GM12878 (cell line): ENCODE data around the gene SLC6A16. TPM values are rescaled to one million over a fixed set of nuclear protein-coding genes. Genes with fewer than 3 reads are reported as not detected.

ENCODE experiments used
- ATAC-seq: fragments of 200-7000 bp; cut with Tn5 transposase; 3 replicates; pipeline ENCODE4 v1.9.1; 2020; ENCODE audit warnings: mild to moderate bottlenecking, moderate library complexity
- BruUV-seq: library from RNA; stranded (reverse); fragments of 400-500 nt; replicated peaks from 2 replicates; lab custom pipeline; 2021; lab: Mats Ljungman, UMichigan
- CTCF ChIA-PET: fragments of 300-600 bp; sonication (Branson Sonifier 250); formaldehyde crosslinking; extraction: SDS; loops from one replicate; lab custom pipeline; 2021; ENCODE audit warnings: inconsistent platforms; lab: Yijun Ruan, JAX
- POLR2A ChIA-PET: fragments of 350-600 bp; formaldehyde crosslinking; extraction: SDS; loops from one replicate; lab custom pipeline; 2021; ENCODE audit warnings: inconsistent platforms; lab: Charles Lee
- RAD21 ChIA-PET: fragments of 300-600 bp; sonication (Branson Sonifier 250); formaldehyde crosslinking; loops from one replicate; lab custom pipeline; 2023; ENCODE audit warnings: antibody characterized with exemption; ENCODE audit not compliant: unreplicated experiment; lab: Charles Lee
- SMC1A ChIA-PET: fragments of 300-600 bp; sonication (Branson Sonifier 250); formaldehyde crosslinking; loops from one replicate; lab custom pipeline; 2023; ENCODE audit not compliant: unreplicated experiment, uncharacterized antibody; lab: Charles Lee
- DNase-seq: peaks from one replicate; pipeline ENCODE4 v3.0.0-alpha.2; 2011; ENCODE audit warnings: low read depth, low spot score
- FAIRE-seq: peaks from 3 replicates; lab custom pipeline; 2011; peaks lifted over from hg19 to GRCh38; lab: Jason Lieb, UNC
- H2AFZ ChIP-seq: 2 replicates; pipeline ENCODE4 v1.6.0; 2011; ENCODE audit warnings: low read depth, low read length, control low read depth; ENCODE audit not compliant: control insufficient read depth
- H3K27ac ChIP-seq: 2 replicates; pipeline ENCODE4 v1.5.1; 2011; ENCODE audit warnings: control low read depth; ENCODE audit not compliant: control insufficient read depth, insufficient read depth
- H3K27me3 ChIP-seq, 2 experiments: replicated peaks in 1 of 2; 2 replicates each; pipeline versions ENCODE4 v1.6.0 to v1.6.1; 2011; ENCODE audit warnings: low read length in 1 of 2; ENCODE audit not compliant: control insufficient read depth in 2 of 2, insufficient read depth in 2 of 2
- H3K36me3 ChIP-seq, 2 experiments: 2 replicates each; pipeline ENCODE4 v1.5.1; 2011; ENCODE audit warnings: low read length in 1 of 2; ENCODE audit not compliant: control insufficient read depth in 2 of 2, insufficient read depth in 2 of 2
- H3K4me1 ChIP-seq: 2 replicates; pipeline ENCODE4 v1.6.1; 2011; ENCODE audit warnings: mild to moderate bottlenecking, low read length, moderate library complexity, mixed read lengths; ENCODE audit not compliant: control insufficient read depth, insufficient read depth
- H3K4me2 ChIP-seq: 2 replicates; pipeline ENCODE4 v1.6.0; 2011; ENCODE audit warnings: control low read depth; ENCODE audit not compliant: control insufficient read depth, insufficient read depth
- H3K4me3 ChIP-seq: fragments of 200-600 bp; sonication (generic); 2 replicates; pipeline ENCODE4 v1.5.1; 2016
- H3K79me2 ChIP-seq: 2 replicates; pipeline ENCODE4 v1.6.0; 2011; ENCODE audit warnings: low read length; ENCODE audit not compliant: control insufficient read depth, insufficient read depth
- H3K9ac ChIP-seq: 2 replicates; pipeline ENCODE4 v1.8.0; 2011; ENCODE audit warnings: low read length, control low read depth, mixed read lengths; ENCODE audit not compliant: control insufficient read depth, insufficient read depth
- H3K9me3 ChIP-seq: replicated peaks from 3 replicates; pipeline ENCODE4 v1.5.1; 2011; ENCODE audit warnings: mild to moderate bottlenecking, low read length; ENCODE audit not compliant: control insufficient read depth, insufficient read depth
- H4K20me1 ChIP-seq: 2 replicates; pipeline ENCODE4 v1.6.0; 2011; ENCODE audit not compliant: control insufficient read depth, insufficient read depth
- BMI1 ChIP-seq: fragments of 450-650 bp; IDR thresholded peaks from 2 replicates; pipeline ENCODE4 v1.6.1; 2016; ENCODE audit warnings: mild to moderate bottlenecking, moderate library complexity, borderline replicate concordance
- CBX5 ChIP-seq: sonication (generic); IDR thresholded peaks from 2 replicates; pipeline ENCODE4 v1.6.1; 2016; ENCODE audit warnings: low read depth, moderate library complexity, mild to moderate bottlenecking, inconsistent platforms
- CHD2 ChIP-seq: IDR thresholded peaks from 2 replicates; pipeline ENCODE4 v1.6.1; 2011; ENCODE audit warnings: low read depth, low read length, improper control_type of control experiment, borderline replicate concordance
- ETV6 ChIP-seq, 2 experiments: fragments of 450-650 bp in 1 of 2; IDR thresholded peaks in 1 of 2; conservative IDR thresholded peaks in 1 of 2; 2 replicates each; pipeline ENCODE4 v1.6.1; 2014; ENCODE audit warnings: antibody characterized with exemption in 1 of 2, borderline replicate concordance in 1 of 2, low read depth in 1 of 2, mild to moderate bottlenecking in 1 of 2, moderate library complexity in 1 of 2
- NR2F1 ChIP-seq: fragments of 450-650 bp; conservative IDR thresholded peaks from 2 replicates; pipeline ENCODE4 v1.6.1; 2017; ENCODE audit warnings: mild to moderate bottlenecking
- POLR2A ChIP-seq: IDR thresholded peaks from 2 replicates; pipeline ENCODE4 v1.6.1; 2011; ENCODE audit warnings: low read depth, mild to moderate bottlenecking, low read length
- POU2F2 ChIP-seq: IDR thresholded peaks from 3 replicates; pipeline ENCODE4 v1.6.1; 2011; ENCODE audit warnings: low read depth, mild to moderate bottlenecking, low read length, borderline replicate concordance
- SP1 ChIP-seq: IDR thresholded peaks from one replicate; pipeline ENCODE4 v1.6.1; 2011; ENCODE audit warnings: low read depth, low read length
- WRNIP1 ChIP-seq: IDR thresholded peaks from 2 replicates; pipeline ENCODE4 v1.6.1; 2011; ENCODE audit warnings: low read depth, low read length, improper control_type of control experiment, borderline replicate concordance
- WGBS: methylation state at CpG from one replicate; pipeline ENCODE4 v1.1.6; 2016; ENCODE audit warnings: low lambda C conversion rate; ENCODE audit not compliant: insufficient replicate concordance, insufficient coverage; ENCODE audit errors: missing lambda C conversion rate; 5-methylcytosine and 5-hydroxymethylcytosine counted together
- in situ Hi-C: fragments of 300-500 bp; cut with MboI; formaldehyde crosslinking; loops from 9 replicates; pipeline ENCODE4 v1.14.3; 2018; ENCODE audit warnings: mixed read lengths
- intact Hi-C: fragments of 100-400 bp; cut with micrococcal nuclease; formaldehyde crosslinking; loops from one replicate; pipeline ENCODE4 v1.14.2; 2022; ENCODE audit not compliant: unreplicated experiment
- polyA plus RNA-seq, 11 experiments: library from polyadenylated mRNA; depleted of rRNA in 4 of 11; unstranded in 6 of 11; stranded (reverse) in 5 of 11; fragments of >200 nt; fragmentation: Nextera tagmentation in 4 of 11; fragmentation: Illumina TruSeq in 1 of 11; extraction: Ambion mirVana in 4 of 11; extraction: Trizol in 1 of 11; gene quantifications; 1 replicate in 1 of 11; 2 replicates in 10 of 11; pipeline versions ENCODE4 v1.2.1 to v1.2.3, GENCODE V29; 2011 to 2016; ENCODE audit warnings: inconsistent platforms in 2 of 11, missing spikeins in 2 of 11, low read depth in 1 of 11
- total RNA-seq, 4 experiments: library from RNA; depleted of rRNA in 3 of 4; stranded (reverse); fragments of >200 nt in 3 of 4; fragmentation: Illumina TruSeq in 1 of 4; extraction: Trizol in 1 of 4; gene quantifications; 2 replicates each; pipeline versions ENCODE4 v1.2.1 to v1.2.3, GENCODE V29; 2013 to 2021
- TF ChIP-seq, protein P1 (sequence below): IDR thresholded peaks from 2 replicates; pipeline ENCODE4 v1.6.1; 2011; ENCODE audit warnings: low read depth, low read length, improper control_type of control experiment, borderline replicate concordance
- TF ChIP-seq, protein P2 (sequence below): IDR thresholded peaks from 2 replicates; pipeline ENCODE4 v1.6.1; 2012; ENCODE audit warnings: low read depth, low read length, improper control_type of control experiment
- TF ChIP-seq, protein P3 (sequence below): fragments of 450-650 bp; formaldehyde crosslinking; IDR thresholded peaks from 2 replicates; pipeline ENCODE4 v1.4.0; 2020; ENCODE audit warnings: mild to moderate bottlenecking, moderate library complexity
- TF ChIP-seq, protein P4 (sequence below): fragments of 450-650 bp; IDR thresholded peaks from 2 replicates; pipeline ENCODE4 v1.6.1; 2017; ENCODE audit warnings: mild to moderate bottlenecking, low read depth, inconsistent platforms; ENCODE audit not compliant: poor library complexity, severe bottlenecking
- TF ChIP-seq, protein P5 (sequence below): fragments of 450-650 bp; IDR thresholded peaks from 2 replicates; pipeline ENCODE4 v1.6.1; 2014; ENCODE audit warnings: mild to moderate bottlenecking

Gene SLC6A16
- total and polyA plus RNA-seq, 10 of the 15 experiments (the other 5 are each of a cell fraction or from before 2014, with no cell fraction given), result 0.23 to 3.2 (median 0.54) TPM

DNA sequence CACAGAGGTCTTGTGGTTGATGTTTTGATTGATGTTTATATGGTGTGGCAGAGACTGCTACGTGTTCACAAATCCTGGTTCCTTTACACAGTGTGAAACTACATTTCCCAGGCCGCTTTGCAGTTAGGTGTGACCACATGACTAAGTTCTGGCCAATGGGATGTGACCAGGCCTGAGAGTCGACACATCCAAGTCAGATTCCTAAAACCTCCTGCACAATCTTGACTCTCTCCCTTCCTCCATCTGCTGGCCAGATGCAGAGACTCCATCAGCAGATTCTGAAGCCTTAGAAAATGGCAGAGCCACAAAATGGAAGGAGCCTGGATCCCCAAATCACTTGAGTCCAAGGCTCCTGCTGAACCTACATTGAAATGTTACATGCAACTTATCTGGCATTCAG is 22.8 kb upstream of the SLC6A16 start (continued):
- TF ChIP-seq, protein P1, sequence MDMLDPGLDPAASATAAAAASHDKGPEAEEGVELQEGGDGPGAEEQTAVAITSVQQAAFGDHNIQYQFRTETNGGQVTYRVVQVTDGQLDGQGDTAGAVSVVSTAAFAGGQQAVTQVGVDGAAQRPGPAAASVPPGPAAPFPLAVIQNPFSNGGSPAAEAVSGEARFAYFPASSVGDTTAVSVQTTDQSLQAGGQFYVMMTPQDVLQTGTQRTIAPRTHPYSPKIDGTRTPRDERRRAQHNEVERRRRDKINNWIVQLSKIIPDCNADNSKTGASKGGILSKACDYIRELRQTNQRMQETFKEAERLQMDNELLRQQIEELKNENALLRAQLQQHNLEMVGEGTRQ, result peak; percentile 35; the same call in 1 of the 2 replicates
- no peak for TF ChIP-seq NR2F1
- no peak for TF ChIP-seq CHD2
- no peak for TF ChIP-seq WRNIP1

DNA sequence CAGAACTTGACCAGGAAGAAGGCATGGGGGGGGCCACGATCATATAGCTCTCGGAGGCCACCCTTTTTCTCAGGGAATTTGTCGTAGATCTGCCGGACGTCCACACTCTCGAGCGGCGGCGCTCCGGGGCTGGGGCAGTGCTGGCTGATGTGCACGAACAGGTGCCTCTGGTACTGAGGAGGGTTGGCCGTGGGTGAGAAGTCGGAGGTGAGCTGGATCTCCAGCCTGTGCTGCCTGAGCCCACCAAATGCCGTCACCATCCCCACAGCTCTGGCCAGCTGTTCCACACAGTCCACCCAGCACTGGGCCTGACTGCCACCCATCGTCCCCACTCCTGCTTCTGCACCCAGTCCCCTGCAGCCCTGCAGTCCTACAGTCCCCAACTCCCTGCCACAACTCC is 22.2 kb upstream of the SLC6A16 start:
- H3K27me3 ChIP-seq, result no peaks in the 10 kb centered on the region
- RAD21 ChIA-PET, result no interaction called here
- H3K4me1 ChIP-seq, result peaks cover 3% of the 10 kb centered on the region; the same call in 1 of the 2 replicates
- in situ Hi-C loops (no loop called here), intact Hi-C loops (no loop called here)
- POLR2A ChIA-PET, result no interaction called here
- no TSS peak for BruUV-seq
- no peaks in the 10 kb centered on the region; the same call in 2 of the 3 replicates for H3K9me3 ChIP-seq
- ATAC-seq (no peak), DNase-seq (no peak), FAIRE-seq (no peak)
- SMC1A ChIA-PET, result interaction anchor here (1.0 kb wide), 1 partner anchor 16 kb away, joined by 3 read pairs; no protein-coding TSS in a partner anchor
- 83% methylated on average over 15 of the region's 15 CpGs for WGBS
- no peaks in the 10 kb centered on the region for H4K20me1 ChIP-seq
- H3K36me3 ChIP-seq, result no peaks in the 10 kb centered on the region
- CTCF ChIA-PET, result interaction anchor here (1.2 to 1.4 kb wide), 2 partner anchors 11 to 44 kb away, joined by 4 to 5 read pairs; no protein-coding TSS in a partner anchor
- no peak overlapping the region for H2AFZ ChIP-seq
- H3K27ac ChIP-seq, result no peak overlapping the region
- no peak overlapping the region for H3K4me2 ChIP-seq
- H3K9ac ChIP-seq, result no peak overlapping the region
- no peak overlapping the region for H3K4me3 ChIP-seq
- H3K79me2 ChIP-seq, result no peaks in the 10 kb centered on the region
- TF ChIP-seq BMI1, result no peak
- TF ChIP-seq, protein P2, sequence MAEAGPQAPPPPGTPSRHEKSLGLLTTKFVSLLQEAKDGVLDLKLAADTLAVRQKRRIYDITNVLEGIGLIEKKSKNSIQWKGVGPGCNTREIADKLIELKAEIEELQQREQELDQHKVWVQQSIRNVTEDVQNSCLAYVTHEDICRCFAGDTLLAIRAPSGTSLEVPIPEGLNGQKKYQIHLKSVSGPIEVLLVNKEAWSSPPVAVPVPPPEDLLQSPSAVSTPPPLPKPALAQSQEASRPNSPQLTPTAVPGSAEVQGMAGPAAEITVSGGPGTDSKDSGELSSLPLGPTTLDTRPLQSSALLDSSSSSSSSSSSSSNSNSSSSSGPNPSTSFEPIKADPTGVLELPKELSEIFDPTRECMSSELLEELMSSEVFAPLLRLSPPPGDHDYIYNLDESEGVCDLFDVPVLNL, result no peak
- TF ChIP-seq, protein P3, sequence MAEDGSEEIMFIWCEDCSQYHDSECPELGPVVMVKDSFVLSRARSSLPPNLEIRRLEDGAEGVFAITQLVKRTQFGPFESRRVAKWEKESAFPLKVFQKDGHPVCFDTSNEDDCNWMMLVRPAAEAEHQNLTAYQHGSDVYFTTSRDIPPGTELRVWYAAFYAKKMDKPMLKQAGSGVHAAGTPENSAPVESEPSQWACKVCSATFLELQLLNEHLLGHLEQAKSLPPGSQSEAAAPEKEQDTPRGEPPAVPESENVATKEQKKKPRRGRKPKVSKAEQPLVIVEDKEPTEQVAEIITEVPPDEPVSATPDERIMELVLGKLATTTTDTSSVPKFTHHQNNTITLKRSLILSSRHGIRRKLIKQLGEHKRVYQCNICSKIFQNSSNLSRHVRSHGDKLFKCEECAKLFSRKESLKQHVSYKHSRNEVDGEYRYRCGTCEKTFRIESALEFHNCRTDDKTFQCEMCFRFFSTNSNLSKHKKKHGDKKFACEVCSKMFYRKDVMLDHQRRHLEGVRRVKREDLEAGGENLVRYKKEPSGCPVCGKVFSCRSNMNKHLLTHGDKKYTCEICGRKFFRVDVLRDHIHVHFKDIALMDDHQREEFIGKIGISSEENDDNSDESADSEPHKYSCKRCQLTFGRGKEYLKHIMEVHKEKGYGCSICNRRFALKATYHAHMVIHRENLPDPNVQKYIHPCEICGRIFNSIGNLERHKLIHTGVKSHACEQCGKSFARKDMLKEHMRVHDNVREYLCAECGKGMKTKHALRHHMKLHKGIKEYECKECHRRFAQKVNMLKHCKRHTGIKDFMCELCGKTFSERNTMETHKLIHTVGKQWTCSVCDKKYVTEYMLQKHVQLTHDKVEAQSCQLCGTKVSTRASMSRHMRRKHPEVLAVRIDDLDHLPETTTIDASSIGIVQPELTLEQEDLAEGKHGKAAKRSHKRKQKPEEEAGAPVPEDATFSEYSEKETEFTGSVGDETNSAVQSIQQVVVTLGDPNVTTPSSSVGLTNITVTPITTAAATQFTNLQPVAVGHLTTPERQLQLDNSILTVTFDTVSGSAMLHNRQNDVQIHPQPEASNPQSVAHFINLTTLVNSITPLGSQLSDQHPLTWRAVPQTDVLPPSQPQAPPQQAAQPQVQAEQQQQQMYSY (CRISPR knock-in tag), result no peak
- TF ChIP-seq POLR2A, result no peak
- TF ChIP-seq ETV6 (conservative IDR thresholded peaks at IDR 0.05 in 1 of 2, IDR thresholded peaks at IDR 0.05 in 1 of 2; ENCODE audit: borderline replicate concordance in 1 of 2, low read depth in 1 of 2), result no peak
- TF ChIP-seq CBX5, result no peak
- TF ChIP-seq, protein P4, sequence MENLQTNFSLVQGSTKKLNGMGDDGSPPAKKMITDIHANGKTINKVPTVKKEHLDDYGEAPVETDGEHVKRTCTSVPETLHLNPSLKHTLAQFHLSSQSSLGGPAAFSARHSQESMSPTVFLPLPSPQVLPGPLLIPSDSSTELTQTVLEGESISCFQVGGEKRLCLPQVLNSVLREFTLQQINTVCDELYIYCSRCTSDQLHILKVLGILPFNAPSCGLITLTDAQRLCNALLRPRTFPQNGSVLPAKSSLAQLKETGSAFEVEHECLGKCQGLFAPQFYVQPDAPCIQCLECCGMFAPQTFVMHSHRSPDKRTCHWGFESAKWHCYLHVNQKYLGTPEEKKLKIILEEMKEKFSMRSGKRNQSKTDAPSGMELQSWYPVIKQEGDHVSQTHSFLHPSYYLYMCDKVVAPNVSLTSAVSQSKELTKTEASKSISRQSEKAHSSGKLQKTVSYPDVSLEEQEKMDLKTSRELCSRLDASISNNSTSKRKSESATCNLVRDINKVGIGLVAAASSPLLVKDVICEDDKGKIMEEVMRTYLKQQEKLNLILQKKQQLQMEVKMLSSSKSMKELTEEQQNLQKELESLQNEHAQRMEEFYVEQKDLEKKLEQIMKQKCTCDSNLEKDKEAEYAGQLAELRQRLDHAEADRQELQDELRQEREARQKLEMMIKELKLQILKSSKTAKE, result no peak
- TF ChIP-seq SP1, result no peak
- TF ChIP-seq POU2F2, result no peak
- TF ChIP-seq, protein P5, sequence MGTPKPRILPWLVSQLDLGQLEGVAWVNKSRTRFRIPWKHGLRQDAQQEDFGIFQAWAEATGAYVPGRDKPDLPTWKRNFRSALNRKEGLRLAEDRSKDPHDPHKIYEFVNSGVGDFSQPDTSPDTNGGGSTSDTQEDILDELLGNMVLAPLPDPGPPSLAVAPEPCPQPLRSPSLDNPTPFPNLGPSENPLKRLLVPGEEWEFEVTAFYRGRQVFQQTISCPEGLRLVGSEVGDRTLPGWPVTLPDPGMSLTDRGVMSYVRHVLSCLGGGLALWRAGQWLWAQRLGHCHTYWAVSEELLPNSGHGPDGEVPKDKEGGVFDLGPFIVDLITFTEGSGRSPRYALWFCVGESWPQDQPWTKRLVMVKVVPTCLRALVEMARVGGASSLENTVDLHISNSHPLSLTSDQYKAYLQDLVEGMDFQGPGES, result no peak
